Activated B cell treated with CpG ODN at 0.5 μM for 24 hours (primary cell): Measurements from ENCODE around the gene LPAR6. TPM values are rescaled to one million over a fixed set of nuclear protein-coding genes. Genes with fewer than 3 reads are reported as not detected.
"Not testable (repeated sequence)": the region's sequence is repeated elsewhere in the genome, so short reads cannot be mapped to it uniquely, and the experiment has no call there.

ENCODE experiments used
- ATAC-seq: fragments of 200-7000 bp; cut with Tn5 transposase; one replicate; pipeline ENCODE4 v1.10.0; 2021; ENCODE audit warnings: low read depth, mild to moderate bottlenecking, moderate library complexity
- CTCF ChIA-PET: fragments of 350-600 bp; sonication (Branson Sonifier 250); formaldehyde crosslinking; loops from one replicate; lab custom pipeline; 2021; ENCODE audit warnings: antibody characterized with exemption; lab: Charles Lee
- POLR2A ChIA-PET: fragments of 350-600 bp; sonication (Branson Sonifier 250); formaldehyde crosslinking; loops from one replicate; lab custom pipeline; 2021; ENCODE audit warnings: antibody characterized with exemption; lab: Charles Lee
- DNase-seq: peaks from one replicate; pipeline ENCODE4 v3.0.0; 2022
- H3K27ac Mint-ChIP-seq: one replicate; pipeline ENCODE4 v1.8.0; 2020; ENCODE audit warnings: mixed read lengths
- H3K27me3 Mint-ChIP-seq: one replicate; pipeline ENCODE4 v1.8.0; 2021; ENCODE audit warnings: mixed read lengths
- H3K36me3 Mint-ChIP-seq: one replicate; pipeline ENCODE4 v1.8.0; 2021; ENCODE audit warnings: low read depth, mixed read lengths
- H3K4me1 Mint-ChIP-seq: one replicate; pipeline ENCODE4 v1.8.0; 2021; ENCODE audit warnings: mixed read lengths
- H3K4me3 Mint-ChIP-seq: one replicate; pipeline ENCODE4 v1.8.0; 2020; ENCODE audit warnings: mild to moderate bottlenecking, mixed read lengths
- H3K9me3 Mint-ChIP-seq: one replicate; pipeline ENCODE4 v1.8.0; 2020; ENCODE audit warnings: mixed read lengths
- CTCF ChIP-seq: fragments of 200-600 bp; IDR thresholded peaks from one replicate; pipeline ENCODE4 v1.8.0; 2022; ENCODE audit warnings: antibody characterized with exemption, mild to moderate bottlenecking
- intact Hi-C: fragments of 100-400 bp; cut with micrococcal nuclease; formaldehyde crosslinking; loops from one replicate; pipeline ENCODE4 v1.15.1; 2024
- total RNA-seq: library from RNA; stranded (reverse); gene quantifications from 2 replicates; pipeline ENCODE4 v1.2.3, GENCODE V29; 2022

Gene LPAR6
- total RNA-seq, 1 donor from 2014 or later: not detected

GRCh38 chr13:48429036-48429435 lies 16.1 kb upstream of the LPAR6 start:
- POLR2A ChIA-PET: no interaction called here
- Mint-ChIP-seq H3K27ac (no peak overlapping the region), H3K4me1 (peaks cover 15% of the 10 kb centered on the region), H3K27me3 (no peaks in the 10 kb centered on the region), H3K36me3 (peaks cover 21% of the 10 kb centered on the region), H3K4me3 (no peak overlapping the region), H3K9me3 (peaks cover 4% of the 10 kb centered on the region)
- DNase-seq (no peak), ATAC-seq (no peak)
- CTCF ChIA-PET: no interaction called here
- intact Hi-C loops: no loop called here
- no peak for TF ChIP-seq CTCF

GRCh38 chr13:48426755-48427298 lies 13.9 kb upstream of the LPAR6 start:
- H3K36me3 Mint-ChIP-seq: peaks cover 21% of the 10 kb centered on the region
- peaks cover 15% of the 10 kb centered on the region for H3K4me1 Mint-ChIP-seq
- intact Hi-C loops, H3K4me3 Mint-ChIP-seq, H3K27me3 Mint-ChIP-seq, H3K9me3 Mint-ChIP-seq, CTCF ChIA-PET, DNase-seq, ATAC-seq, POLR2A ChIA-PET: not testable (repeated sequence)
- peak overlapping the region; percentile 59 for H3K27ac Mint-ChIP-seq

- CTCF ChIA-PET: no interaction called here
- ATAC-seq (no peak), DNase-seq (no peak)
- Mint-ChIP-seq H3K27ac (no peak overlapping the region), H3K36me3 (peaks cover 20% of the 10 kb centered on the region), H3K9me3 (peaks cover 4% of the 10 kb centered on the region), H3K4me3 (no peak overlapping the region), H3K4me1 (peaks cover 13% of the 10 kb centered on the region), H3K27me3 (no peaks in the 10 kb centered on the region)
- intact Hi-C loops: no loop called here
- no peak for TF ChIP-seq CTCF
- POLR2A ChIA-PET: interaction anchor here (0.6 kb wide), 1 partner anchor 308 kb away, joined by 4 read pairs; no protein-coding TSS in a partner anchor
These were observed 13.1 kb upstream of the LPAR6 start for GRCh38 chr13:48426052-48426451.

GRCh38 chr13:48424212-48424611 lies 11.3 kb upstream of the LPAR6 start:
- no peak for DNase-seq
- peaks cover 26% of the 10 kb centered on the region for H3K36me3 Mint-ChIP-seq
- H3K4me1 Mint-ChIP-seq: peaks cover 4% of the 10 kb centered on the region
- ATAC-seq: no peak
- CTCF ChIA-PET: no interaction called here
- TF ChIP-seq CTCF: no peak
- no peaks in the 10 kb centered on the region for H3K27me3 Mint-ChIP-seq
- no peak overlapping the region for H3K27ac Mint-ChIP-seq
- POLR2A ChIA-PET: no interaction called here
- no peak overlapping the region for H3K4me3 Mint-ChIP-seq
- peaks cover 7% of the 10 kb centered on the region for H3K9me3 Mint-ChIP-seq
- intact Hi-C loops: no loop called here

GRCh38 chr13:48422003-48422402 lies 9.1 kb upstream of the LPAR6 start:
- H3K4me3 Mint-ChIP-seq, DNase-seq, intact Hi-C loops, POLR2A ChIA-PET, H3K4me1 Mint-ChIP-seq, ATAC-seq, H3K27ac Mint-ChIP-seq, H3K27me3 Mint-ChIP-seq, CTCF ChIA-PET, H3K9me3 Mint-ChIP-seq: not testable (repeated sequence)
- peaks cover 38% of the 10 kb centered on the region for H3K36me3 Mint-ChIP-seq

- POLR2A ChIA-PET: no interaction called here
- H3K27ac Mint-ChIP-seq: no peak overlapping the region
- H3K9me3 Mint-ChIP-seq: peaks cover under 1% of the 10 kb centered on the region
- no peak overlapping the region for H3K4me3 Mint-ChIP-seq
- DNase-seq (no peak), ATAC-seq (no peak)
- H3K36me3 Mint-ChIP-seq: peaks cover 57% of the 10 kb centered on the region
- CTCF ChIA-PET: no interaction called here
- peaks cover 16% of the 10 kb centered on the region for H3K4me1 Mint-ChIP-seq
- H3K27me3 Mint-ChIP-seq: no peaks in the 10 kb centered on the region
- intact Hi-C loops: no loop called here
- no peak for TF ChIP-seq CTCF
These were observed 2.6 kb upstream of the LPAR6 start for GRCh38 chr13:48415516-48415915.
